KMS-11 (cell line): ENCODE data around the gene BCAS4.

Experiments used
- H2AFZ ChIP-seq: fragments of 200-600 bp; sonication (generic); 2 replicates; pipeline ENCODE4 v1.6.1; 2016; ENCODE audit warnings: antibody characterized with exemption, mixed run types, low read depth
- H3K27ac ChIP-seq: fragments of 200-600 bp; sonication (generic); 2 replicates; pipeline ENCODE4 v1.6.1; 2016; ENCODE audit warnings: mild to moderate bottlenecking, mixed run types
- H3K27me3 ChIP-seq: fragments of 200-600 bp; sonication (generic); 2 replicates; pipeline ENCODE4 v1.6.1; 2017; ENCODE audit warnings: mild to moderate bottlenecking, low read depth, mixed run types, moderate library complexity; ENCODE audit not compliant: insufficient read depth
- H3K36me3 ChIP-seq: fragments of 200-600 bp; sonication (generic); 2 replicates; pipeline ENCODE4 v1.6.1; 2017; ENCODE audit warnings: mild to moderate bottlenecking, mixed run types; ENCODE audit not compliant: insufficient read depth
- H3K4me1 ChIP-seq: fragments of 200-600 bp; sonication (generic); 2 replicates; pipeline ENCODE4 v1.6.1; 2016; ENCODE audit warnings: mild to moderate bottlenecking, low read depth, mixed run types; ENCODE audit not compliant: poor library complexity, severe bottlenecking
- H3K4me2 ChIP-seq: fragments of 200-600 bp; sonication (generic); 2 replicates; pipeline ENCODE4 v1.7.0; 2016; ENCODE audit warnings: mild to moderate bottlenecking, mixed run types
- H3K4me3 ChIP-seq: fragments of 200-600 bp; sonication (generic); IDR thresholded peaks from 2 replicates; pipeline ENCODE4 v1.6.1; 2017; ENCODE audit warnings: low read depth, low read length, mixed read lengths; ENCODE audit not compliant: insufficient read depth
- H3K79me2 ChIP-seq: fragments of 200-600 bp; sonication (generic); 2 replicates; pipeline ENCODE4 v1.6.1; 2016; ENCODE audit warnings: low read depth, mixed run types; ENCODE audit not compliant: insufficient read depth
- H3K9ac ChIP-seq: fragments of 200-600 bp; sonication (generic); 2 replicates; pipeline ENCODE4 v1.6.1; 2016; ENCODE audit warnings: mild to moderate bottlenecking, mixed run types
- H4K20me1 ChIP-seq: fragments of 200-600 bp; sonication (generic); 2 replicates; pipeline ENCODE4 v1.6.1; 2016; ENCODE audit warnings: mild to moderate bottlenecking, mixed run types; ENCODE audit not compliant: insufficient read depth
- TF ChIP-seq, protein P1 (sequence below): fragments of 200-600 bp; sonication (generic); conservative IDR thresholded peaks from 2 replicates; pipeline ENCODE4 v1.6.1; 2017; ENCODE audit warnings: low read depth, mild to moderate bottlenecking, antibody characterized with exemption, low read length, moderate library complexity, mixed read lengths

BCAS4 gene

DNA sequence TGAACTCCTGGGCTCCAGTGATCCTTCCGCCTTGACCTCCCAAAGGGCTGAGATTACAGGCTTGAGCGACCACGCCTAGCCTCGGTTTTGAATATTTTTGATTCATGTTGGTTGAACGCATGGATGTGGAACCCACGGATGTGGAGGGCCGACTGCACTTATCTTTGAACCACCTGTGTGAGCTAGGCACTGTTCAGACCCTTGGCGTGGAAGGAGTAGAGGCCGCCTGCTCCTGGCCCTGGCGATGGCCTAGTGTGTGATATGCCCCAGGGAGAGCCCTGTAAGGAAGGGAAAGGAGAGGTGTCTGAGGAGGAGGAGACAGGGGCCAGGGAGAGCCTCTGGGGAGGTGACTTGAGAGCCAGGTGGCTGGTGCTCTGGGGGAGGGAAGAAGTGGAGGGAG is 64.3 kb downstream of the BCAS4 start:
- no peak overlapping the region for H3K4me2 ChIP-seq

GRCh38 chr20:50861012-50861411 is 66.2 kb downstream of the BCAS4 start:
- no peaks in the 10 kb centered on the region for H3K27me3 ChIP-seq
- TF ChIP-seq, protein P1, sequence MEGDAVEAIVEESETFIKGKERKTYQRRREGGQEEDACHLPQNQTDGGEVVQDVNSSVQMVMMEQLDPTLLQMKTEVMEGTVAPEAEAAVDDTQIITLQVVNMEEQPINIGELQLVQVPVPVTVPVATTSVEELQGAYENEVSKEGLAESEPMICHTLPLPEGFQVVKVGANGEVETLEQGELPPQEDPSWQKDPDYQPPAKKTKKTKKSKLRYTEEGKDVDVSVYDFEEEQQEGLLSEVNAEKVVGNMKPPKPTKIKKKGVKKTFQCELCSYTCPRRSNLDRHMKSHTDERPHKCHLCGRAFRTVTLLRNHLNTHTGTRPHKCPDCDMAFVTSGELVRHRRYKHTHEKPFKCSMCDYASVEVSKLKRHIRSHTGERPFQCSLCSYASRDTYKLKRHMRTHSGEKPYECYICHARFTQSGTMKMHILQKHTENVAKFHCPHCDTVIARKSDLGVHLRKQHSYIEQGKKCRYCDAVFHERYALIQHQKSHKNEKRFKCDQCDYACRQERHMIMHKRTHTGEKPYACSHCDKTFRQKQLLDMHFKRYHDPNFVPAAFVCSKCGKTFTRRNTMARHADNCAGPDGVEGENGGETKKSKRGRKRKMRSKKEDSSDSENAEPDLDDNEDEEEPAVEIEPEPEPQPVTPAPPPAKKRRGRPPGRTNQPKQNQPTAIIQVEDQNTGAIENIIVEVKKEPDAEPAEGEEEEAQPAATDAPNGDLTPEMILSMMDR, result no peak
- H3K4me1 ChIP-seq, result no peaks in the 10 kb centered on the region
- H2AFZ ChIP-seq, result no peak overlapping the region
- H4K20me1 ChIP-seq, result no peaks in the 10 kb centered on the region
- H3K4me3 ChIP-seq, result no peak overlapping the region
- H3K4me2 ChIP-seq, result no peak overlapping the region
- no peaks in the 10 kb centered on the region for H3K79me2 ChIP-seq
- no peak overlapping the region for H3K9ac ChIP-seq
- H3K36me3 ChIP-seq, result no peaks in the 10 kb centered on the region
- no peak overlapping the region for H3K27ac ChIP-seq

More for the DNA sequence above, 64.3 kb downstream of the BCAS4 start:
- H4K20me1 ChIP-seq, result no peaks in the 10 kb centered on the region
- TF ChIP-seq, protein P1, result no peak
- H2AFZ ChIP-seq, result no peak overlapping the region
- no peak overlapping the region for H3K27ac ChIP-seq
- no peaks in the 10 kb centered on the region for H3K36me3 ChIP-seq
- H3K27me3 ChIP-seq, result no peaks in the 10 kb centered on the region
- H3K9ac ChIP-seq, result no peak overlapping the region
- H3K4me3 ChIP-seq, result no peak overlapping the region
- no peaks in the 10 kb centered on the region for H3K4me1 ChIP-seq
- no peaks in the 10 kb centered on the region for H3K79me2 ChIP-seq

GRCh38 chr20:50862546-50862945 is 67.7 kb downstream of the BCAS4 start:
- Histone ChIP-seq H3K9ac (no peak overlapping the region), H4K20me1 (no peaks in the 10 kb centered on the region), H3K36me3 (no peaks in the 10 kb centered on the region), H3K27ac (no peak overlapping the region), H3K4me3 (no peak overlapping the region), H3K4me2 (no peak overlapping the region), H3K4me1 (no peaks in the 10 kb centered on the region), H2AFZ (no peak overlapping the region), H3K27me3 (no peaks in the 10 kb centered on the region), H3K79me2 (no peaks in the 10 kb centered on the region)
- TF ChIP-seq, protein P1, result no peak

GRCh38 chr20:50865114-50865513 is 70.3 kb downstream of the BCAS4 start:
- Histone ChIP-seq H3K9ac (no peak overlapping the region), H3K4me1 (no peaks in the 10 kb centered on the region), H3K36me3 (no peaks in the 10 kb centered on the region), H3K4me2 (no peak overlapping the region), H3K27ac (no peak overlapping the region), H4K20me1 (no peaks in the 10 kb centered on the region), H2AFZ (no peak overlapping the region), H3K4me3 (no peak overlapping the region), H3K27me3 (no peaks in the 10 kb centered on the region), H3K79me2 (no peaks in the 10 kb centered on the region)
- TF ChIP-seq, protein P1, result no peak
